Neural progenitor cell (in vitro differentiated cells): ENCODE measurements around the gene NFIA.

ENCODE experiments used
- CTCF ChIP-seq: fragments of 200-600 bp; sonication (generic); IDR thresholded peaks from 2 replicates; pipeline ENCODE4 v1.5.1; 2017; ENCODE audit warnings: antibody characterized with exemption, mild to moderate bottlenecking
- EZH2 ChIP-seq: fragments of 200-600 bp; sonication (generic); IDR thresholded peaks from 2 replicates; pipeline ENCODE4 v1.6.1; 2017; ENCODE audit warnings: antibody characterized with exemption, mild to moderate bottlenecking, moderate library complexity
- EZH2phosphoT487 ChIP-seq: fragments of 200-600 bp; sonication (generic); IDR thresholded peaks from 2 replicates; pipeline ENCODE4 v1.6.1; 2017; ENCODE audit warnings: antibody characterized with exemption

GRCh38 chr1:61424382-61424781 is 342.0 kb downstream of the NFIA start:
- no peak for TF ChIP-seq CTCF
- no peak for TF ChIP-seq EZH2
- TF ChIP-seq EZH2phosphoT487 = no peak
